Neuronal stem cell (in vitro differentiated cells): ENCODE measurements around the gene STMN1.

Experiments used
- DNase-seq: peaks from one replicate; pipeline ENCODE4 v3.0.0-alpha.2; 2013; ENCODE audit warnings: low spot score
- H2AFZ ChIP-seq: one replicate; pipeline ENCODE4 v1.6.1; 2013; ENCODE audit warnings: mild to moderate bottlenecking, low read length, inconsistent platforms
- H2AK5ac ChIP-seq: 2 replicates; pipeline ENCODE4 v1.6.1; 2013; ENCODE audit warnings: low read depth, mild to moderate bottlenecking, inconsistent platforms, low read length, moderate library complexity, mixed read lengths
- H2BK120ac ChIP-seq: 2 replicates; pipeline ENCODE4 v1.6.1; 2013; ENCODE audit warnings: low read depth, mild to moderate bottlenecking, inconsistent platforms, low read length, moderate library complexity, mixed read lengths
- H2BK12ac ChIP-seq: one replicate; pipeline ENCODE4 v1.6.1; 2013; ENCODE audit warnings: low read length, inconsistent platforms
- H2BK15ac ChIP-seq: 2 replicates; pipeline ENCODE4 v1.6.1; 2013; ENCODE audit warnings: mild to moderate bottlenecking, low read length, inconsistent platforms, mixed read lengths
- H2BK5ac ChIP-seq: one replicate; pipeline ENCODE4 v1.6.1; 2013; ENCODE audit warnings: inconsistent platforms, mild to moderate bottlenecking, low read length, moderate library complexity
- H3K14ac ChIP-seq: one replicate; pipeline ENCODE4 v1.6.1; 2013; ENCODE audit warnings: low read length, inconsistent platforms
- H3K18ac ChIP-seq: 2 replicates; pipeline ENCODE4 v1.6.1; 2013; ENCODE audit warnings: low read length, inconsistent platforms
- H3K23ac ChIP-seq: 2 replicates; pipeline ENCODE4 v1.6.1; 2013; ENCODE audit warnings: low read depth, mild to moderate bottlenecking, mixed read lengths, low read length, inconsistent platforms; ENCODE audit not compliant: poor library complexity
- H3K27ac ChIP-seq: replicated peaks from 3 replicates; pipeline ENCODE4 v1.5.1; 2013; ENCODE audit warnings: low read length, inconsistent platforms
- H3K27me3 ChIP-seq, 3 experiments: 2 replicates each; pipeline ENCODE4 v1.6.1; 2013; ENCODE audit warnings: low read length in 3 of 3, mild to moderate bottlenecking in 2 of 3, inconsistent platforms in 1 of 3, low read depth in 1 of 3, mixed read lengths in 1 of 3, moderate library complexity in 1 of 3; ENCODE audit not compliant: control insufficient read depth in 3 of 3, insufficient read depth in 3 of 3
- H3K36me3 ChIP-seq, 2 donors: replicated peaks in 1 of 2; 2 replicates each; pipeline ENCODE4 v1.6.1; 2013; ENCODE audit warnings: low read length in 2 of 2; ENCODE audit not compliant: control insufficient read depth in 2 of 2, insufficient read depth in 2 of 2
- H3K4ac ChIP-seq: 2 replicates; pipeline ENCODE4 v1.6.1; 2013; ENCODE audit warnings: inconsistent platforms, mild to moderate bottlenecking, low read length, moderate library complexity
- H3K4me1 ChIP-seq, 2 donors: 1 replicate in 1 of 2; 2 replicates in 1 of 2; pipeline ENCODE4 v1.6.1; 2013; ENCODE audit warnings: low read length in 2 of 2, low read depth in 1 of 2; ENCODE audit not compliant: control insufficient read depth in 2 of 2, insufficient read depth in 1 of 2
- H3K4me2 ChIP-seq: one replicate; pipeline ENCODE4 v1.6.1; 2013; ENCODE audit warnings: mild to moderate bottlenecking, low read length, inconsistent platforms; ENCODE audit not compliant: insufficient read depth, poor library complexity, severe bottlenecking
- H3K4me3 ChIP-seq, 2 donors: 2 replicates each; pipeline ENCODE4 v1.5.1; 2013; ENCODE audit warnings: low read length in 2 of 2, mild to moderate bottlenecking in 2 of 2, inconsistent platforms in 1 of 2, moderate library complexity in 1 of 2
- H3K79me1 ChIP-seq: one replicate; pipeline ENCODE4 v1.6.1; 2013; ENCODE audit warnings: low read depth, mild to moderate bottlenecking, inconsistent platforms, low read length, moderate library complexity
- H3K9ac ChIP-seq: one replicate; pipeline ENCODE4 v1.6.1; 2013; ENCODE audit warnings: mild to moderate bottlenecking, low read depth, low read length, inconsistent platforms; ENCODE audit not compliant: poor library complexity
- H3K9me3 ChIP-seq, 2 donors: replicated peaks in 1 of 2; 2 replicates each; pipeline versions ENCODE3 to v1.6.1; 2013; ENCODE audit warnings: low read length in 2 of 2, mild to moderate bottlenecking in 2 of 2, inconsistent platforms in 1 of 2, low read depth in 1 of 2, mixed read lengths in 1 of 2, moderate library complexity in 1 of 2; ENCODE audit not compliant: control insufficient read depth in 2 of 2, insufficient read depth in 1 of 2
- H4K8ac ChIP-seq: one replicate; pipeline ENCODE4 v1.6.1; 2013; ENCODE audit warnings: low read depth, mild to moderate bottlenecking, inconsistent platforms, low read length, moderate library complexity
- H4K91ac ChIP-seq: one replicate; pipeline ENCODE4 v1.6.1; 2013; ENCODE audit warnings: low read length, low read depth, mild to moderate bottlenecking, inconsistent platforms; ENCODE audit not compliant: poor library complexity
- whole genome bisulfite sequencing, 2 donors: extraction: QIAGEN DNeasy Blood & Tissue Kit; methylation state at CpG; one replicate each; pipeline ENCODE4 v1.1.7; 2013; ENCODE audit warnings: missing lambda C conversion rate in 2 of 2, mixed read lengths in 1 of 2; ENCODE audit not compliant: insufficient read length in 2 of 2, insufficient replicate concordance in 1 of 2; ENCODE audit errors: extremely low coverage in 2 of 2; 5-methylcytosine and 5-hydroxymethylcytosine counted together

STMN1 gene

DNA sequence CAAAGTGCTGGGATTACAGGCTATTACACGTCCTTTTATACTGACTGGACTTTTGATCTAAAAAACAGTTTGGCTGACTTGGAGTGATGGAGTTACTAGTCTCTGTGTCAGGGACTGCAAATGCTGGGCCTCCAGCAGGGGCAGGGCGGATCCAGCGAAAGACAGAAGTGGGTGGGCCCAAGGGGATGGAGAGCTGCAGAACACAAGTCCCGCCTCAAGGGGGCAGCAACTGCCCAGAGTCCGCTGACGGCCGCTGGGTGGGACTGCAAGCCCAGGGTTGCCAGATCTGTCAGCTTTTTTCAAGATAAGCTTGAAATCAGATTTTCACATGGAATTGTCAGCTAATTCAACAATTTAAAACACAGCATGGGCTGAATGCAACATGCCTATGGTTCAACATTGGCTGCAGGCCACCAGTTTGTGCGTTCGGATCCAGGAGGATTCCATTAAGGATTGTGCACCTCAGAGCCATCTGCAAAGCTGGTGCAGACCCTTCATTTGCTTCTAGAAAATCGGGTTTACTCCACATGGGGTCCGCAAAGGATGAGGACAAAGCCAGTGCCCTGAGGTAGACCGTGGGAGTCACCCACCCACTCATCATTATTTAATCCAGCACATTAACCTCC, 10.7 kb downstream of the STMN1 start:
- no peak overlapping the region for H2AFZ ChIP-seq
- H2BK120ac ChIP-seq = no peak overlapping the region
- H3K4me2 ChIP-seq = no peak overlapping the region
- no peak overlapping the region for H3K9ac ChIP-seq
- no CpG with 5 or more reads among the region's 12 CpGs for WGBS, 2 donors
- no peak overlapping the region for H3K18ac ChIP-seq
- peaks cover 3% of the 10 kb centered on the region for H3K79me1 ChIP-seq
- H3K36me3 ChIP-seq = peaks cover 31 to 76% of the 10 kb centered on the region in 2 donors
- H4K8ac ChIP-seq = no peak overlapping the region
- H3K4me1 ChIP-seq = peaks cover 18 to 25% of the 10 kb centered on the region in 2 donors
- no peak overlapping the region for H2BK5ac ChIP-seq
- no peaks in the 10 kb centered on the region for H3K9me3 ChIP-seq
- no peak overlapping the region for H3K27ac ChIP-seq
- no peak overlapping the region for H2AK5ac ChIP-seq
- H2BK12ac ChIP-seq = no peak overlapping the region
- no peak overlapping the region for H3K23ac ChIP-seq
- H3K4ac ChIP-seq = no peak overlapping the region
- no peak overlapping the region for H3K4me3 ChIP-seq
- DNase-seq = peak; percentile 89
- no peak overlapping the region for H3K14ac ChIP-seq
- H3K27me3 ChIP-seq = no peaks in the 10 kb centered on the region
- H4K91ac ChIP-seq = no peak overlapping the region
- no peak overlapping the region for H2BK15ac ChIP-seq

GRCh38 chr1:25893116-25893515, 13.1 kb downstream of the STMN1 start:
- no peak overlapping the region for H4K8ac ChIP-seq
- no peak overlapping the region for H3K18ac ChIP-seq
- no peaks in the 10 kb centered on the region for H3K27me3 ChIP-seq
- no peak overlapping the region for H2AFZ ChIP-seq
- no peak overlapping the region for H3K4me3 ChIP-seq
- WGBS, 2 donors = no CpG with 5 or more reads among the region's 4 CpGs
- no peak for DNase-seq
- H3K9ac ChIP-seq = no peak overlapping the region
- H3K9me3 ChIP-seq = no peaks in the 10 kb centered on the region
- peaks cover 12 to 76% of the 10 kb centered on the region in 2 donors for H3K36me3 ChIP-seq
- H3K4ac ChIP-seq = no peak overlapping the region
- H2BK5ac ChIP-seq = no peak overlapping the region
- H3K4me2 ChIP-seq = no peak overlapping the region
- no peak overlapping the region for H2BK12ac ChIP-seq
- no peak overlapping the region for H4K91ac ChIP-seq
- no peak overlapping the region for H3K14ac ChIP-seq
- no peak overlapping the region for H2BK120ac ChIP-seq
- H3K27ac ChIP-seq = no peak overlapping the region
- H2BK15ac ChIP-seq = no peak overlapping the region
- peaks cover 5% of the 10 kb centered on the region for H3K79me1 ChIP-seq
- peaks cover 15 to 17% of the 10 kb centered on the region in 2 donors for H3K4me1 ChIP-seq
- no peak overlapping the region for H2AK5ac ChIP-seq
- H3K23ac ChIP-seq = no peak overlapping the region

GRCh38 chr1:25891606-25892005, 14.6 kb downstream of the STMN1 start:
- Histone ChIP-seq H2BK120ac (peak overlapping the region; percentile 43), H3K4me2 (no peak overlapping the region), H3K9ac (peak overlapping the region; percentile 54), H3K79me1 (peaks cover 5% of the 10 kb centered on the region), H3K36me3 (peaks cover 6 to 65% of the 10 kb centered on the region in 2 donors), H4K8ac (peak overlapping the region; percentile 83), H3K27ac (peak overlapping the region; percentile 27), H3K4me1 (peaks cover 15% of the 10 kb centered on the region in 2 donors), H2BK5ac (no peak overlapping the region), H3K9me3 (no peaks in the 10 kb centered on the region), H2AK5ac (peak overlapping the region; percentile 74), H3K4me3 (no peak overlapping the region), H2BK15ac (peak overlapping the region; percentile 81), H3K4ac (no peak overlapping the region), H2AFZ (no peak overlapping the region), H3K18ac (peak overlapping the region; percentile 88), H4K91ac (no peak overlapping the region), H3K14ac (peak overlapping the region; percentile 91), H3K23ac (peak overlapping the region; percentile 49), H2BK12ac (peak overlapping the region; percentile 76), H3K27me3 (no peaks in the 10 kb centered on the region)
- no CpG with 5 or more reads among the region's 5 CpGs for WGBS, 2 donors
- DNase-seq = no peak

DNA sequence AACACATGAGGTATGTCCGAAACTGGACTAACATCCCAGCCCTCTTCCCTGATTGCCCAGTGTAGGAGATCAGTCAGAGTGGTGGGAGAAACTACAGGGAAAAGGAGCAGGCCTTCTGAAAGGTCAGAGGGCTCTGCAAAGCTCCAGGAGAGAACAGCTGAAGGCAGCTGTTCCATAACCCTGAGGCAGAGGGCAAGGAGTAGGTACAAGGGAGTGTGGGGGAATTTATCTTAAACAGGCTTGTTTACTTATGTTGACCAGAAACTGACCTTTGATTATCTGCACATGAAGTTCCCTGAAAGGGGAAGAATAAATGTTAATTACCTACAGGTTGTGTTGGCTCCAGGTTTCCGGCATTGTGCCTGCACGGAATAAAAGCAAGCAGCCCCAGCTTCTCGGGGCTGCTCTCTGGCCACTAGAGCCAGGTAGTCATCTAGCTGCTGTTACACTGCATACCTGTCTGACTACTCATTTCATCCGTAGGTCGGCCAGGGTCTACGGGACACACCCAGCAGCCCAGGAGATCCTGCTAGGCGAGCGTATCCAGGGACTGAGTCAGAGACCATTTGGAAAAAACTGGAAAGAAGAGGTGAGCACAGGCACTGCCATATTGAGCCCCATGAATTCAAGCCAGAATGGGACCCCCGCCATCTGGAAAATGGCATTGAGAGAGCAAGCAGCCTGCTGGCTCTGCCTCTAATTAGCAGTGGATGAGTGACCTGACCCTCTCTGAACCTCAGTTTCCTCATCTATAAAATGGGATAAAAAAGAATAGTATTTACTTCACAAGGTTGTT, 15.8 kb downstream of the STMN1 start:
- Histone ChIP-seq H4K8ac (no peak overlapping the region), H3K36me3 (peaks cover 4 to 59% of the 10 kb centered on the region in 2 donors), H3K23ac (no peak overlapping the region), H3K4me1 (peaks cover 11 to 15% of the 10 kb centered on the region in 2 donors), H2AK5ac (no peak overlapping the region), H2AFZ (no peak overlapping the region), H3K18ac (no peak overlapping the region), H3K4me2 (no peak overlapping the region), H3K79me1 (peaks cover 5% of the 10 kb centered on the region), H3K27ac (no peak overlapping the region), H3K4me3 (no peak overlapping the region), H3K14ac (no peak overlapping the region), H2BK12ac (no peak overlapping the region), H3K9ac (no peak overlapping the region), H3K4ac (no peak overlapping the region), H3K9me3 (no peaks in the 10 kb centered on the region), H3K27me3 (no peaks in the 10 kb centered on the region), H4K91ac (no peak overlapping the region), H2BK15ac (no peak overlapping the region), H2BK5ac (no peak overlapping the region), H2BK120ac (no peak overlapping the region)
- no peak for DNase-seq
- no CpG with 5 or more reads among the region's 10 CpGs for WGBS, 2 donors
